ENCODE data around the gene SOD2. TPM values are rescaled to one million over a fixed set of nuclear protein-coding genes. Genes with fewer than 3 reads are reported as not detected.

The SOD2 gene
- total RNA-seq, 1 experiment from 2014 or later, result 69.5 TPM

GRCh38 chr6:159692303-159693127 lies 526 bp downstream of the SOD2 start:
- Histone ChIP-seq H3K4me1 (ENCODE audit: insufficient read depth, low read length) (peaks cover 19% of the 10 kb centered on the region), H3K9me3 (ENCODE audit: low read length) (no peaks in the 10 kb centered on the region), H3K4me2 (ENCODE audit: low read length) (peak overlapping the region; percentile 90), H3K4me3 (ENCODE audit: low read length) (peak overlapping the region; percentile 89), H3F3A (ENCODE audit: low read length, unreplicated experiment) (no peaks in the 10 kb centered on the region), H3K79me2 (ENCODE audit: low read length) (peaks cover 42% of the 10 kb centered on the region), H3K9ac (ENCODE audit: low read length) (peak overlapping the region; percentile 85), H3K36me3 (ENCODE audit: low read depth, low read length) (peaks cover under 1% of the 10 kb centered on the region; the same call in 1 of the 2 replicates), H4K20me1 (ENCODE audit: low read length) (0 out of 2 replicates have a peak, but pooled peaks cover 3% of the 10 kb centered on the region), H2AFZ (ENCODE audit: low read length) (peak overlapping the region; percentile 28), H3K27me3 (ENCODE audit: low read length) (no peaks in the 10 kb centered on the region), H3K27ac (ENCODE audit: low read length) (peak overlapping the region; percentile 70), H3K9me2 (replicated peaks; ENCODE audit: low read length) (no peaks in the 10 kb centered on the region)
- BruUV-seq (replicated peaks), result no TSS peak
- POLR2A ChIA-PET (ENCODE audit: unreplicated experiment), result no interaction called here
- peak; percentile 36 for DNase-seq
- no peak for TF ChIP-seq CTCF (conservative IDR thresholded peaks at IDR 0.05; ENCODE audit: low read depth, low read length)
- TF ChIP-seq EZH2 (IDR thresholded peaks at IDR 0.05; ENCODE audit: low read length, unreplicated experiment), result no peak
- no peak for TF ChIP-seq EZH2phosphoT487 (IDR thresholded peaks at IDR 0.05; ENCODE audit: borderline replicate concordance, low read length)
- peak; percentile 43 for ATAC-seq
- CTCF ChIA-PET, result no interaction called here
- intact Hi-C loops (cut with micrococcal nuclease), result no loop called here

DNA sequence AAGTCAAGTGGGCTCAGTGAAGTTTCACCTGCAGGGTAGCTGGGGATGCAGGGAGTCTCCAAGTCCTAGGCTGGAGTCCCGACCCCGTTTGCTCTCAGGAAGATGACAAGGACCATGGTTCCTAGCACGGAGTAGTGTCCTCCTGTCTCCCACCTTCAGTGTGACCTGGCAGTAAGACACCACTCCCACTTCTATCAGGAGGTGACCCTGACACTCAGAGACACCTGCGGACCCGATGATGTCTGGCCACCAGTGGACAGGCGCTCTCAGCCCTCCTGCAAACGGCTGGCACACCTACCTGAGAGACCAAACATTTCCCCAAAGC lies 1.1 kb downstream of the SOD2 start:
- Histone ChIP-seq H3K4me3 (ENCODE audit: low read length) (peak overlapping the region; percentile 89), H3K4me2 (ENCODE audit: low read length) (peak overlapping the region; percentile 90), H3K9ac (ENCODE audit: low read length) (peak overlapping the region; percentile 85), H3K9me2 (replicated peaks; ENCODE audit: low read length) (no peaks in the 10 kb centered on the region), H3K36me3 (ENCODE audit: low read depth, low read length) (peaks cover 3% of the 10 kb centered on the region; the same call in 1 of the 2 replicates), H3K79me2 (ENCODE audit: low read length) (peaks cover 42% of the 10 kb centered on the region), H3F3A (ENCODE audit: low read length, unreplicated experiment) (no peaks in the 10 kb centered on the region), H3K9me3 (ENCODE audit: low read length) (no peaks in the 10 kb centered on the region), H3K27ac (ENCODE audit: low read length) (no peak overlapping the region), H4K20me1 (ENCODE audit: low read length) (0 out of 2 replicates have a peak, but pooled peaks cover 3% of the 10 kb centered on the region), H2AFZ (ENCODE audit: low read length) (peak overlapping the region; percentile 28; the same call in 1 of the 2 replicates), H3K27me3 (ENCODE audit: low read length) (no peaks in the 10 kb centered on the region), H3K4me1 (ENCODE audit: insufficient read depth, low read length) (peaks cover 19% of the 10 kb centered on the region)
- ChIA-PET POLR2A (ENCODE audit: unreplicated experiment) (no interaction called here), CTCF (interaction anchor here (0.7 to 0.9 kb wide), 2 partner anchors 98 to 161 kb away, joined by 3 to 4 read pairs; partner anchors contain the start of gene MRPL18)
- BruUV-seq (replicated peaks), result TSS peak; percentile 49
- TF ChIP-seq CTCF (conservative IDR thresholded peaks at IDR 0.05; ENCODE audit: low read depth, low read length), result no peak
- no peak for TF ChIP-seq EZH2phosphoT487 (IDR thresholded peaks at IDR 0.05; ENCODE audit: borderline replicate concordance, low read length)
- TF ChIP-seq EZH2 (IDR thresholded peaks at IDR 0.05; ENCODE audit: low read length, unreplicated experiment), result no peak
- DNase-seq (no peak), ATAC-seq (no peak)
- intact Hi-C loops (cut with micrococcal nuclease), result loop anchor here (1.0 to 2.0 kb wide), 4 partner anchors 34 to 161 kb away; partner anchors contain the start of gene TCP1

Measured in PC-3 (cell line).